PC-9 (cell line): ENCODE measurements around the gene TYK2. TPM values are rescaled to one million over a fixed set of nuclear protein-coding genes. Genes with fewer than 3 reads are reported as not detected.
A peak's percentile ranks its signal among the peaks of the same experiment; 100 is the strongest.

Source experiments
- BruUV-seq: library from RNA; stranded (reverse); fragments of 400-500 nt; replicated peaks from 2 replicates; lab custom pipeline; 2021; lab: Mats Ljungman, UMichigan
- CTCF ChIA-PET: fragments of 300-600 bp; sonication (Branson Sonifier 250); formaldehyde crosslinking; loops from one replicate; lab custom pipeline; 2022; ENCODE audit warnings: antibody characterized with exemption; lab: Charles Lee
- POLR2A ChIA-PET: fragments of 300-600 bp; sonication (Branson Sonifier 250); formaldehyde crosslinking; loops from one replicate; lab custom pipeline; 2022; ENCODE audit warnings: antibody characterized with exemption; ENCODE audit not compliant: unreplicated experiment; lab: Charles Lee
- DNase-seq, 2 experiments: peaks; one replicate each; pipeline versions ENCODE4 v3.0.0 to v3.0.0-alpha.2; 2015 to 2022; ENCODE audit warnings: mixed read lengths in 1 of 2
- H2AFZ ChIP-seq: fragments of 200-600 bp; sonication (generic); 2 replicates; pipeline ENCODE4 v1.8.1; 2017; ENCODE audit warnings: antibody characterized with exemption
- H3F3A ChIP-seq: fragments of 200-600 bp; sonication (generic); 2 replicates; pipeline ENCODE4 v1.8.1; 2017; ENCODE audit warnings: antibody characterized with exemption, mild to moderate bottlenecking, low read depth; ENCODE audit not compliant: insufficient read depth
- H3K27ac ChIP-seq: fragments of 200-600 bp; sonication (generic); 2 replicates; pipeline ENCODE4 v1.6.1; 2016; ENCODE audit warnings: mixed run types
- H3K27me3 ChIP-seq: fragments of 200-600 bp; sonication (generic); 2 replicates; pipeline ENCODE4 v1.6.1; 2016; ENCODE audit warnings: low read depth, mixed run types; ENCODE audit not compliant: insufficient read depth
- H3K36me3 ChIP-seq: fragments of 200-600 bp; sonication (generic); 2 replicates; pipeline ENCODE4 v1.6.1; 2016; ENCODE audit warnings: low read depth, mixed run types
- H3K4me1 ChIP-seq: fragments of 200-600 bp; sonication (generic); replicated peaks from 2 replicates; pipeline ENCODE4 v1.6.1; 2016; ENCODE audit warnings: mixed run types; ENCODE audit not compliant: insufficient read depth
- H3K4me2 ChIP-seq: fragments of 200-600 bp; sonication (generic); 2 replicates; pipeline ENCODE4 v1.6.1; 2017; ENCODE audit warnings: mixed run types
- H3K4me3 ChIP-seq: fragments of 200-600 bp; sonication (generic); 2 replicates; pipeline ENCODE4 v1.6.1; 2016; ENCODE audit warnings: mixed run types
- H3K79me2 ChIP-seq: fragments of 200-600 bp; sonication (generic); 2 replicates; pipeline ENCODE4 v1.6.1; 2017; ENCODE audit warnings: low read depth, mixed run types
- H3K9me2 ChIP-seq: fragments of 200-600 bp; sonication (generic); 2 replicates; pipeline ENCODE4 v1.8.1; 2017; ENCODE audit warnings: mild to moderate bottlenecking; ENCODE audit not compliant: insufficient read depth
- H3K9me3 ChIP-seq: fragments of 200-600 bp; sonication (generic); 2 replicates; pipeline ENCODE4 v1.8.1; 2016; ENCODE audit warnings: low read depth; ENCODE audit not compliant: insufficient read depth
- H4K20me1 ChIP-seq: fragments of 200-600 bp; sonication (generic); 2 replicates; pipeline ENCODE4 v1.8.1; 2017; ENCODE audit not compliant: insufficient read depth
- EZH2 ChIP-seq: fragments of 200-600 bp; sonication (generic); IDR thresholded peaks from 2 replicates; pipeline ENCODE4 v1.8.0; 2017; ENCODE audit warnings: antibody characterized with exemption, low read depth
- intact Hi-C: fragments of 100-400 bp; cut with micrococcal nuclease; formaldehyde crosslinking; loops from one replicate; pipeline ENCODE4 v1.10.0; 2022; ENCODE audit not compliant: unreplicated experiment
- total RNA-seq: library from RNA; stranded (reverse); gene quantifications from 2 replicates; pipeline ENCODE4 v1.2.3, GENCODE V29; 2021
- TF ChIP-seq, protein P1 (sequence below): fragments of 200-600 bp; sonication (generic); conservative IDR thresholded peaks from 2 replicates; pipeline ENCODE4 v1.6.1; 2017; ENCODE audit warnings: mixed run types, antibody characterized with exemption, mild to moderate bottlenecking, moderate library complexity

Gene TYK2
- total RNA-seq, 1 experiment from 2014 or later, result 102 TPM

- no peak overlapping the region for H3K4me2 ChIP-seq
- no peak overlapping the region for H2AFZ ChIP-seq
- intact Hi-C loops, result no loop called here
- peaks cover 45% of the 10 kb centered on the region; the same call in 1 of the 2 replicates for H3F3A ChIP-seq
- ChIA-PET POLR2A (no interaction called here), CTCF (interaction anchor here (0.7 kb wide), 1 partner anchor 127 kb away, joined by 9 read pairs; no protein-coding TSS in a partner anchor)
- peaks cover 64% of the 10 kb centered on the region for H4K20me1 ChIP-seq
- H3K9me2 ChIP-seq, result no peaks in the 10 kb centered on the region
- no peak for TF ChIP-seq EZH2
- TF ChIP-seq, protein P1, sequence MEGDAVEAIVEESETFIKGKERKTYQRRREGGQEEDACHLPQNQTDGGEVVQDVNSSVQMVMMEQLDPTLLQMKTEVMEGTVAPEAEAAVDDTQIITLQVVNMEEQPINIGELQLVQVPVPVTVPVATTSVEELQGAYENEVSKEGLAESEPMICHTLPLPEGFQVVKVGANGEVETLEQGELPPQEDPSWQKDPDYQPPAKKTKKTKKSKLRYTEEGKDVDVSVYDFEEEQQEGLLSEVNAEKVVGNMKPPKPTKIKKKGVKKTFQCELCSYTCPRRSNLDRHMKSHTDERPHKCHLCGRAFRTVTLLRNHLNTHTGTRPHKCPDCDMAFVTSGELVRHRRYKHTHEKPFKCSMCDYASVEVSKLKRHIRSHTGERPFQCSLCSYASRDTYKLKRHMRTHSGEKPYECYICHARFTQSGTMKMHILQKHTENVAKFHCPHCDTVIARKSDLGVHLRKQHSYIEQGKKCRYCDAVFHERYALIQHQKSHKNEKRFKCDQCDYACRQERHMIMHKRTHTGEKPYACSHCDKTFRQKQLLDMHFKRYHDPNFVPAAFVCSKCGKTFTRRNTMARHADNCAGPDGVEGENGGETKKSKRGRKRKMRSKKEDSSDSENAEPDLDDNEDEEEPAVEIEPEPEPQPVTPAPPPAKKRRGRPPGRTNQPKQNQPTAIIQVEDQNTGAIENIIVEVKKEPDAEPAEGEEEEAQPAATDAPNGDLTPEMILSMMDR, result no peak
- peaks cover 37% of the 10 kb centered on the region; the same call in 1 of the 2 replicates for H3K36me3 ChIP-seq
- H3K27ac ChIP-seq, result no peak overlapping the region
- H3K79me2 ChIP-seq, result peaks cover 65% of the 10 kb centered on the region
- no peaks in the 10 kb centered on the region for H3K27me3 ChIP-seq
- no peak overlapping the region for H3K4me3 ChIP-seq
- no peaks in the 10 kb centered on the region for H3K9me3 ChIP-seq
- DNase-seq, result no peak
- peaks cover 13% of the 10 kb centered on the region for H3K4me1 ChIP-seq
- no TSS peak for BruUV-seq
Observed at GRCh38 chr19:10398819-10399218, 18.4 kb upstream of the TYK2 start.

DNA sequence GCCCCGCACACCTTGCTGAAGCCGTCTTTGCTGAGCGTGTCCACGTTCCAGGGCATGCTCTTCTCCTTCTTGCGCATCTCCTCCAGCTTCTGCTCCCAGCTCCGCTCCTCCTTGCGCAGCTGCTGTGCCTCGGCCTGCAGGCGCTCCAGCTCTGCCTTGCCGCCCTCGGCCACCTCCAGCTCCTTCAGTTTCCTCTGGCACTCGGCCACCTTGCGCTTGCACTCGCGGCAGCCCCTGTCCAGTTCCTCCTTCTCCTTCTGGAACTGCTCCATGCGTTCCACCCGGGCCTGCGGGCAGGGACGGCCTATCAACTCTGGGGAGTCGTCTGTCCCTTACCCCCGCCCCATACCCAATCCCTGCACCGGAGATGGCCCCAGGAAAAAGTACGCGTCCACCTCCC is 15.5 kb upstream of the TYK2 start:
- H3K36me3 ChIP-seq, result peaks cover 36% of the 10 kb centered on the region

GRCh38 chr19:10395436-10395835 is 15.1 kb upstream of the TYK2 start:
- Histone ChIP-seq H4K20me1 (peaks cover 58% of the 10 kb centered on the region), H3K9me2 (no peaks in the 10 kb centered on the region), H3K27me3 (no peaks in the 10 kb centered on the region), H2AFZ (no peak overlapping the region), H3K79me2 (peaks cover 37% of the 10 kb centered on the region), H3K27ac (no peak overlapping the region), H3K36me3 (peaks cover 31% of the 10 kb centered on the region), H3F3A (peaks cover 51% of the 10 kb centered on the region), H3K4me3 (no peak overlapping the region), H3K4me2 (no peak overlapping the region), H3K9me3 (no peaks in the 10 kb centered on the region), H3K4me1 (no peaks in the 10 kb centered on the region)
- ChIA-PET CTCF (no interaction called here), POLR2A (no interaction called here)
- BruUV-seq, result TSS peak; percentile 25
- TF ChIP-seq, protein P1, result no peak
- no peak for TF ChIP-seq EZH2
- no peak for DNase-seq
- intact Hi-C loops, result no loop called here

More for the DNA sequence above, 15.5 kb upstream of the TYK2 start:
- no peak overlapping the region for H3K4me3 ChIP-seq
- no peaks in the 10 kb centered on the region for H3K9me3 ChIP-seq
- H2AFZ ChIP-seq, result no peak overlapping the region
- peaks cover 3% of the 10 kb centered on the region for H3K4me1 ChIP-seq
- no peak for DNase-seq
- BruUV-seq, result no TSS peak
- H3K27me3 ChIP-seq, result no peaks in the 10 kb centered on the region
- intact Hi-C loops, result no loop called here
- CTCF ChIA-PET, result no interaction called here
- peaks cover 63% of the 10 kb centered on the region for H4K20me1 ChIP-seq
- peaks cover 42% of the 10 kb centered on the region for H3K79me2 ChIP-seq
- H3K27ac ChIP-seq, result no peak overlapping the region
- H3K4me2 ChIP-seq, result no peak overlapping the region
- peaks cover 55% of the 10 kb centered on the region for H3F3A ChIP-seq
- no peaks in the 10 kb centered on the region for H3K9me2 ChIP-seq
- TF ChIP-seq EZH2, result no peak
- TF ChIP-seq, protein P1, result no peak
- POLR2A ChIA-PET, result no interaction called here
